Keratinocyte (primary cell): ENCODE results near the gene POLR2C. TPM values are rescaled to one million over a fixed set of nuclear protein-coding genes. Genes with fewer than 3 reads are reported as not detected.

Source experiments
- DNase-seq: peaks from one replicate; pipeline ENCODE4 v3.0.0-alpha.2; 2011; ENCODE audit warnings: low read depth, missing footprints, low spot score
- FAIRE-seq: peaks from 2 replicates; lab custom pipeline; 2011; peaks lifted over from hg19 to GRCh38; lab: Jason Lieb, UNC
- H2AFZ ChIP-seq: 2 replicates; pipeline ENCODE4 v1.6.0; 2012; ENCODE audit warnings: low read length, control low read depth, inconsistent platforms; ENCODE audit not compliant: control insufficient read depth
- H3K27ac ChIP-seq: 2 replicates; pipeline ENCODE4 v1.5.1; 2011; ENCODE audit warnings: low read length; ENCODE audit not compliant: control insufficient read depth, insufficient read depth
- H3K27me3 ChIP-seq: 3 replicates; pipeline ENCODE4 v1.6.0; 2011; ENCODE audit warnings: low read length; ENCODE audit not compliant: control insufficient read depth, insufficient read depth; ENCODE audit errors: extremely low read depth
- H3K36me3 ChIP-seq, 2 experiments: 2 replicates in 1 of 2; 3 replicates in 1 of 2; pipeline ENCODE4 v1.5.1; 2011; ENCODE audit warnings: low read length in 2 of 2, mild to moderate bottlenecking in 1 of 2; ENCODE audit not compliant: control insufficient read depth in 2 of 2, insufficient read depth in 2 of 2; ENCODE audit errors: extremely low read depth in 1 of 2
- H3K4me1 ChIP-seq: 3 replicates; pipeline ENCODE4 v1.5.1; 2011; ENCODE audit warnings: low read length; ENCODE audit not compliant: control insufficient read depth, insufficient read depth; ENCODE audit errors: extremely low read depth
- H3K4me2 ChIP-seq: 3 replicates; pipeline ENCODE4 v1.6.0; 2011; ENCODE audit warnings: low read depth, low read length; ENCODE audit not compliant: control insufficient read depth, insufficient read depth; ENCODE audit errors: extremely low read depth
- H3K4me3 ChIP-seq, 3 experiments: fragments of 200-600 bp in 1 of 3; sonication (generic) in 1 of 3; 2 replicates in 2 of 3; 3 replicates in 1 of 3; pipeline ENCODE4 v1.5.1; 2011 to 2016; ENCODE audit warnings: low read length in 3 of 3, mild to moderate bottlenecking in 3 of 3, control low read depth in 2 of 3, inconsistent platforms in 1 of 3, low read depth in 1 of 3, mixed read lengths in 1 of 3, mixed run types in 1 of 3, moderate library complexity in 1 of 3; ENCODE audit not compliant: control insufficient read depth in 2 of 3, insufficient read depth in 2 of 3; ENCODE audit errors: extremely low read depth in 1 of 3
- H3K79me2 ChIP-seq: 2 replicates; pipeline ENCODE4 v1.6.0; 2012; ENCODE audit warnings: low read length; ENCODE audit not compliant: control insufficient read depth, insufficient read depth
- H3K9ac ChIP-seq: 3 replicates; pipeline ENCODE4 v1.6.0; 2011; ENCODE audit warnings: low read length; ENCODE audit not compliant: control insufficient read depth, insufficient read depth; ENCODE audit errors: extremely low read depth
- H3K9me1 ChIP-seq: 3 replicates; pipeline ENCODE4 v1.6.0; 2011; ENCODE audit warnings: low read length; ENCODE audit not compliant: control insufficient read depth, insufficient read depth; ENCODE audit errors: extremely low read depth
- H3K9me3 ChIP-seq: 2 replicates; pipeline ENCODE4 v1.5.1; 2012; ENCODE audit warnings: low read depth, low read length; ENCODE audit not compliant: control insufficient read depth
- H4K20me1 ChIP-seq: 3 replicates; pipeline ENCODE4 v1.6.0; 2011; ENCODE audit warnings: low read length; ENCODE audit not compliant: control insufficient read depth, insufficient read depth; ENCODE audit errors: extremely low read depth
- EZH2 ChIP-seq: IDR thresholded peaks from one replicate; pipeline ENCODE4 v1.6.1; 2012; ENCODE audit warnings: inconsistent platforms, mild to moderate bottlenecking, low read length, moderate library complexity
- dilution Hi-C: fragments of 300-500 bp; cut with MboI; formaldehyde crosslinking; loops from one replicate; pipeline ENCODE4 v1.7.0; 2020; ENCODE audit warnings: low sequenced_read_pairs; ENCODE audit not compliant: extremely low pct_ligation_motif_present
- polyA plus RNA-seq, 5 experiments: library from polyadenylated mRNA; depleted of rRNA in 3 of 5; stranded (reverse) in 3 of 5; stranded (forward) in 1 of 5; unstranded in 1 of 5; fragments of >200 nt; gene quantifications; 1 replicate in 1 of 5; 2 replicates in 3 of 5; 3 replicates in 1 of 5; pipeline versions ENCODE4 v1.2.1 to v1.2.3, GENCODE V29; 2011 to 2012; ENCODE audit warnings: missing spikeins in 2 of 5, low read depth in 1 of 5, low replicate concordance in 1 of 5
- TF ChIP-seq, protein P1 (sequence below), 3 experiments: IDR thresholded peaks in 1 of 3; conservative IDR thresholded peaks in 1 of 3; optimal IDR thresholded peaks in 1 of 3; 2 replicates in 2 of 3; 3 replicates in 1 of 3; pipeline versions ENCODE3 to v1.5.1; 2011; ENCODE audit warnings: low read length in 3 of 3, mild to moderate bottlenecking in 3 of 3, moderate library complexity in 2 of 3, control low read depth in 1 of 3, inconsistent platforms in 1 of 3; ENCODE audit not compliant: insufficient read depth in 2 of 3; ENCODE audit errors: extremely low read depth in 1 of 3

The POLR2C gene
- polyA plus RNA-seq, 1 donor (not counting 4 experiments of a cell fraction or from before 2014, with no cell fraction given), result 74.6 TPM

DNA sequence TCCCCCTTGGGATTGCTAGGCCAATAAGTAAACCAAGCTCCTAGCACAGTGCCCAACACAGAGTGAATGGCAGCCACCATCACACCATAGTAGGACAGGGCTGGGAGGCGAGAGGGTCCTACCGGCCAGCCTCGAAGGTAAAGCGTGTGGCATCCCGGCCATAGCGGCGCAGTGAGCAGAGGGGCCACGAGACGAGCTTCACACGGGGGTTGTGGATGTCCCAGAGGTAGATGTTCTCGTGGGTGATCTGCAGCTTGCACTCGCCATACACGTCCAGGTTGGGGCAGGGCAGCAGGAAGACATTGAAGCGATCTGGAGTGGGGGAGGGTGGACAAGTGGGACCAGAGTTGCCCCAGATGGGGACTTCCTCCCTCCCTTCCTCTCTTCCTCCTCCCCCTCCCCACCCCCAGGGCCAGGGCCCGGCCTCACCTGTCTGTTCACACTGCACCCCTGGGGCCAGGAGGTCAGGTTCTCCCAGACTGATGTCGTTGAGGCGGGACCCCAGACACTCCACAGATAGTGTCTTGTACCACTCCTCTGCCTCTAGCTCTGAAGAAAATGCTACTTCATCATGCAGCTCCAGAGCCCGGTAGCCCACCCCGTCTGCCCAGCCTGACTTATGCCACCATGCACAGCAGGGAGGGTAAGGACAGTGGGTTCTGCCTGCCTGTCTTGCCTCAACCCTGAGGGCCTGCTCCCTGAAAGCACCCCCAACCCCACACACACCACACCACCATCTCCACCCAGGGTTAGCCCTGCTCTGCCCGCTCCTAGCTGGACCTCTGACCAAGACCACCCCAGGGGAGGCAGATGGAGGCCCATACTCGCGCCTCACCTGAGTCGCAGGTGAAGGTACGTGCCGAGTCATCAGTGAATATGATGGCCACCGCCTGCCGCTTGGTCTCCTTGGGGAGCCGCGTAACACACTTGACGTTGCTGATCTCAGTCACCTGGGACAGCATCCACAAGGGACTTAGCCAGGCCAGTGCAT lies 12.5 kb downstream of the POLR2C start:
- Histone ChIP-seq H3K4me1 (no peaks in the 10 kb centered on the region), H4K20me1 (no peaks in the 10 kb centered on the region), H3K36me3 (peaks cover 17 to 37% of the 10 kb centered on the region in 2 experiments), H2AFZ (no peak overlapping the region), H3K27me3 (no peaks in the 10 kb centered on the region), H3K4me2 (no peak overlapping the region), H3K27ac (no peak overlapping the region), H3K9ac (no peak overlapping the region), H3K9me1 (no peaks in the 10 kb centered on the region), H3K9me3 (no peaks in the 10 kb centered on the region), H3K4me3 (no peak overlapping the region), H3K79me2 (no peaks in the 10 kb centered on the region)
- TF ChIP-seq EZH2, result no peak
- TF ChIP-seq, protein P1, sequence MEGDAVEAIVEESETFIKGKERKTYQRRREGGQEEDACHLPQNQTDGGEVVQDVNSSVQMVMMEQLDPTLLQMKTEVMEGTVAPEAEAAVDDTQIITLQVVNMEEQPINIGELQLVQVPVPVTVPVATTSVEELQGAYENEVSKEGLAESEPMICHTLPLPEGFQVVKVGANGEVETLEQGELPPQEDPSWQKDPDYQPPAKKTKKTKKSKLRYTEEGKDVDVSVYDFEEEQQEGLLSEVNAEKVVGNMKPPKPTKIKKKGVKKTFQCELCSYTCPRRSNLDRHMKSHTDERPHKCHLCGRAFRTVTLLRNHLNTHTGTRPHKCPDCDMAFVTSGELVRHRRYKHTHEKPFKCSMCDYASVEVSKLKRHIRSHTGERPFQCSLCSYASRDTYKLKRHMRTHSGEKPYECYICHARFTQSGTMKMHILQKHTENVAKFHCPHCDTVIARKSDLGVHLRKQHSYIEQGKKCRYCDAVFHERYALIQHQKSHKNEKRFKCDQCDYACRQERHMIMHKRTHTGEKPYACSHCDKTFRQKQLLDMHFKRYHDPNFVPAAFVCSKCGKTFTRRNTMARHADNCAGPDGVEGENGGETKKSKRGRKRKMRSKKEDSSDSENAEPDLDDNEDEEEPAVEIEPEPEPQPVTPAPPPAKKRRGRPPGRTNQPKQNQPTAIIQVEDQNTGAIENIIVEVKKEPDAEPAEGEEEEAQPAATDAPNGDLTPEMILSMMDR (optimal IDR thresholded peaks at IDR 0.05 in 1 of 3, IDR thresholded peaks at IDR 0.05 in 1 of 3, conservative IDR thresholded peaks at IDR 0.05 in 1 of 3; ENCODE audit: extremely low read depth in 1 of 3, insufficient read depth in 2 of 3, low read length in 3 of 3), result no peak
- DNase-seq, result no peak
- dilution Hi-C loops, result no loop called here
- FAIRE-seq, result no peak

DNA sequence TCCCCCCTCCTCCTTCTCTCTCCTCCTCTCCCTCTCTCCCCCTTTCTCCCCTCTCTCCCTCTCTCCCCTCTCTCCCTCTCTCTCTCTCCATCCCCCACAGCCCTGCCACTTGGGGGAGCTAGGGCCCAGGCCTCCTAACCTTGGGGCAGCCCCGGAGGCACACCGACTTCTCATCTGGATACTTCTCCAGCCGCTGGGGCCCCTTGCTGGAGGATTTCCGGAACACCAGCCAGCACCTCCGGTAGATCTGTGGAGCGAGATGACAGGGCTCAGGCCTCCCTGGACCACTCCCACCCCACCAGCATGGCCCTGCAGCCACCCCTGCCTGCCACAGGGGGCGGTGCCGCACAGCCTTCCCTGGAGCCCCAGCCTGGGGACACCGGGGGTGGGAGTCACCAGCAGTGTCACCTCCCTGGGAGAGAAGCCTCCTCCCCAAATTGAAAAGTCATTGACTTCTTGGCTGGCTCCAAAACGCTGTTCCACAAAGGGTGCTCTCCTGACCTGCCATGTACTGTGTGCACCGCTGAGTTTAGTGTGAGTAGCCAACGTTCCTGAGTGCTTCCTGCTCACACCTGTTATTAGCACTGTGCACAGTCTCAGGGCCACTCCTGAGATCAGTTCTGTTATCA lies 13.3 kb downstream of the POLR2C start:
- TF ChIP-seq, protein P1 (optimal IDR thresholded peaks at IDR 0.05 in 1 of 3, IDR thresholded peaks at IDR 0.05 in 1 of 3, conservative IDR thresholded peaks at IDR 0.05 in 1 of 3; ENCODE audit: extremely low read depth in 1 of 3, insufficient read depth in 2 of 3, low read length in 3 of 3), result peak in 2 of 3 experiments; percentile 29 to 49
- no peak for TF ChIP-seq EZH2
- H2AFZ ChIP-seq, result no peak overlapping the region
- H3K79me2 ChIP-seq, result no peaks in the 10 kb centered on the region
- H3K9me3 ChIP-seq, result no peaks in the 10 kb centered on the region
- H3K9ac ChIP-seq, result no peak overlapping the region
- DNase-seq (no peak), FAIRE-seq (no peak)
- H3K9me1 ChIP-seq, result no peaks in the 10 kb centered on the region
- H3K27ac ChIP-seq, result no peak overlapping the region
- no peaks in the 10 kb centered on the region for H4K20me1 ChIP-seq
- no peak overlapping the region for H3K4me3 ChIP-seq
- H3K27me3 ChIP-seq, result no peaks in the 10 kb centered on the region
- no peak overlapping the region for H3K4me2 ChIP-seq
- dilution Hi-C loops, result no loop called here
- peaks cover 8 to 33% of the 10 kb centered on the region in 2 experiments for H3K36me3 ChIP-seq
- no peaks in the 10 kb centered on the region for H3K4me1 ChIP-seq
